GM23338 (cell line): ENCODE data around the gene L1CAM.

Experiments
- CREB1 ChIP-seq: fragments of 250-450 bp; sonication (Bioruptor Pico); IDR thresholded peaks from 2 replicates; pipeline ENCODE4 v1.5.0; 2020; ENCODE audit warnings: low read depth, mild to moderate bottlenecking, moderate library complexity
- CTCF ChIP-seq, 2 experiments: fragments of 200-600 bp in 1 of 2; sonication (generic) in 1 of 2; conservative IDR thresholded peaks; 2 replicates each; pipeline versions ENCODE4 v1.5.1 to v1.6.1; 2016 to 2017; ENCODE audit warnings: antibody characterized with exemption in 2 of 2, low read depth in 2 of 2, mild to moderate bottlenecking in 2 of 2, moderate library complexity in 1 of 2
- ETS1 ChIP-seq: IDR thresholded peaks from 2 replicates; pipeline ENCODE4 v1.6.1; 2016; ENCODE audit warnings: antibody characterized with exemption
- EZH2 ChIP-seq: fragments of 200-600 bp; sonication (generic); IDR thresholded peaks from one replicate; pipeline ENCODE4 v1.8.0; 2017; ENCODE audit warnings: antibody characterized with exemption, mild to moderate bottlenecking, low read depth; ENCODE audit not compliant: unreplicated experiment
- EZH2phosphoT487 ChIP-seq: fragments of 200-600 bp; sonication (generic); IDR thresholded peaks from one replicate; pipeline ENCODE4 v1.8.1; 2018; ENCODE audit warnings: antibody characterized with exemption; ENCODE audit not compliant: unreplicated experiment
- JUNB ChIP-seq: IDR thresholded peaks from one replicate; pipeline ENCODE4 v1.6.1; 2016; ENCODE audit warnings: antibody characterized with exemption; ENCODE audit not compliant: unreplicated experiment
- NANOG ChIP-seq: IDR thresholded peaks from 2 replicates; pipeline ENCODE4 v1.6.1; 2016; ENCODE audit warnings: antibody characterized with exemption, borderline replicate concordance
- POLR2AphosphoS5 ChIP-seq: IDR thresholded peaks from 2 replicates; pipeline ENCODE4 v1.6.1; 2016; ENCODE audit warnings: antibody characterized with exemption, low read depth
- REST ChIP-seq: IDR thresholded peaks from one replicate; pipeline ENCODE4 v1.6.1; 2018; ENCODE audit warnings: antibody characterized with exemption; ENCODE audit not compliant: unreplicated experiment
- STAT1 ChIP-seq: IDR thresholded peaks from one replicate; pipeline ENCODE4 v1.6.1; 2016; ENCODE audit warnings: antibody characterized with exemption; ENCODE audit not compliant: unreplicated experiment
- ZNF114 ChIP-seq: fragments of 250-450 bp; sonication (Bioruptor Pico); IDR thresholded peaks from 2 replicates; pipeline ENCODE4 v1.5.0; 2020; ENCODE audit warnings: mild to moderate bottlenecking, moderate library complexity
- ZNF331 ChIP-seq: fragments of 250-450 bp; sonication (Bioruptor Pico); IDR thresholded peaks from 2 replicates; pipeline ENCODE4 v1.5.0; 2020; ENCODE audit warnings: low read depth, mild to moderate bottlenecking, moderate library complexity
- ZNF462 ChIP-seq: fragments of 250-450 bp; sonication (Bioruptor Pico); IDR thresholded peaks from 2 replicates; pipeline ENCODE4 v1.5.0; 2020; ENCODE audit warnings: mild to moderate bottlenecking, moderate library complexity

GRCh38 chrX:153832728-153833127 is 53.2 kb downstream of the L1CAM start:
- TF ChIP-seq ZNF331 (CRISPR knock-in tag) (no peak), CTCF (conservative IDR thresholded peaks at IDR 0.05; ENCODE audit: low read depth in 2 of 2) (no peak), CREB1 (CRISPR knock-in tag) (no peak), EZH2 (no peak), POLR2AphosphoS5 (no peak), EZH2phosphoT487 (no peak), NANOG (no peak), ZNF462 (no peak), ETS1 (no peak), REST (peak; percentile 78), ZNF114 (CRISPR knock-in tag) (no peak), STAT1 (no peak), JUNB (no peak)
